Memory B cell (primary cell): ENCODE results near the gene RAPGEF5.

Experiments
- ATAC-seq: fragments of 150-1000 bp; cut with Tn5 transposase; 2 replicates; pipeline ENCODE4 v1.10.0; 2021; ENCODE audit warnings: low read depth, mild to moderate bottlenecking, moderate library complexity
- DNase-seq, 2 donors: peaks; one replicate each; pipeline ENCODE4 v3.0.0; 2022; ENCODE audit warnings: low spot score in 2 of 2
- H3K27ac Mint-ChIP-seq: one replicate; pipeline ENCODE4 v1.8.0; 2022; ENCODE audit warnings: mild to moderate bottlenecking, moderate library complexity, mixed read lengths
- H3K27me3 Mint-ChIP-seq: one replicate; pipeline ENCODE4 v1.8.0; 2022; ENCODE audit warnings: mixed read lengths
- H3K36me3 Mint-ChIP-seq: one replicate; pipeline ENCODE4 v1.8.0; 2022; ENCODE audit warnings: mild to moderate bottlenecking, mixed read lengths
- H3K4me1 Mint-ChIP-seq: one replicate; pipeline ENCODE4 v1.8.0; 2022; ENCODE audit warnings: mixed read lengths
- H3K4me3 Mint-ChIP-seq: one replicate; pipeline ENCODE4 v1.8.0; 2022; ENCODE audit warnings: mild to moderate bottlenecking, moderate library complexity, mixed read lengths
- H3K9me3 Mint-ChIP-seq: one replicate; pipeline ENCODE4 v1.8.0; 2022; ENCODE audit warnings: mixed read lengths

RAPGEF5 gene

GRCh38 chr7:22216309-22216708 is 140.6 kb downstream of the RAPGEF5 start:
- DNase-seq, result no peak
- H3K4me3 Mint-ChIP-seq, result no peak overlapping the region
- H3K27ac Mint-ChIP-seq, result no peak overlapping the region
- no peaks in the 10 kb centered on the region for H3K36me3 Mint-ChIP-seq
- peaks cover 11% of the 10 kb centered on the region for H3K27me3 Mint-ChIP-seq
- H3K9me3 Mint-ChIP-seq, result no peaks in the 10 kb centered on the region
- no peaks in the 10 kb centered on the region for H3K4me1 Mint-ChIP-seq
- no peak for ATAC-seq

GRCh38 chr7:22214000-22214399 is 143.0 kb downstream of the RAPGEF5 start:
- H3K27me3 Mint-ChIP-seq, result peaks cover 11% of the 10 kb centered on the region
- H3K4me3 Mint-ChIP-seq, result no peak overlapping the region
- no peak overlapping the region for H3K27ac Mint-ChIP-seq
- H3K4me1 Mint-ChIP-seq, result peaks cover 5% of the 10 kb centered on the region
- DNase-seq, result no peak
- no peaks in the 10 kb centered on the region for H3K36me3 Mint-ChIP-seq
- ATAC-seq, result no peak
- H3K9me3 Mint-ChIP-seq, result no peaks in the 10 kb centered on the region

- no peak overlapping the region for H3K4me3 Mint-ChIP-seq
- H3K36me3 Mint-ChIP-seq, result no peaks in the 10 kb centered on the region
- H3K27me3 Mint-ChIP-seq, result peaks cover 11% of the 10 kb centered on the region
- H3K9me3 Mint-ChIP-seq, result no peaks in the 10 kb centered on the region
- no peak overlapping the region for H3K27ac Mint-ChIP-seq
- H3K4me1 Mint-ChIP-seq, result peaks cover 13% of the 10 kb centered on the region
- DNase-seq, result no peak
- no peak for ATAC-seq
Observed at GRCh38 chr7:22213081-22213480, 143.9 kb downstream of the RAPGEF5 start.

- Mint-ChIP-seq H3K36me3 (no peaks in the 10 kb centered on the region), H3K4me3 (no peak overlapping the region), H3K9me3 (no peaks in the 10 kb centered on the region), H3K4me1 (peaks cover 13% of the 10 kb centered on the region), H3K27ac (no peak overlapping the region), H3K27me3 (peaks cover 8% of the 10 kb centered on the region)
- ATAC-seq (no peak), DNase-seq (no peak)
Observed at GRCh38 chr7:22210967-22211366, 146.0 kb downstream of the RAPGEF5 start.

GRCh38 chr7:22210355-22210754 is 146.6 kb downstream of the RAPGEF5 start:
- Mint-ChIP-seq H3K27ac (no peak overlapping the region), H3K9me3 (no peaks in the 10 kb centered on the region)

GRCh38 chr7:22208799-22209198 is 148.2 kb downstream of the RAPGEF5 start:
- Mint-ChIP-seq H3K27ac (no peak overlapping the region), H3K4me1 (peaks cover 13% of the 10 kb centered on the region), H3K4me3 (no peak overlapping the region), H3K36me3 (no peaks in the 10 kb centered on the region), H3K9me3 (no peaks in the 10 kb centered on the region), H3K27me3 (peaks cover 5% of the 10 kb centered on the region)
- ATAC-seq (no peak), DNase-seq (no peak)

More at GRCh38 chr7:22210355-22210754, 146.6 kb downstream of the RAPGEF5 start:
- Mint-ChIP-seq H3K4me1 (peaks cover 13% of the 10 kb centered on the region), H3K36me3 (no peaks in the 10 kb centered on the region), H3K27me3 (peaks cover 5% of the 10 kb centered on the region), H3K4me3 (no peak overlapping the region)
- no peak for ATAC-seq
- no peak for DNase-seq

GRCh38 chr7:22207724-22208225 is 149.2 kb downstream of the RAPGEF5 start:
- peaks cover 13% of the 10 kb centered on the region for H3K4me1 Mint-ChIP-seq
- no peaks in the 10 kb centered on the region for H3K36me3 Mint-ChIP-seq
- DNase-seq (no peak), ATAC-seq (no peak)
- H3K9me3 Mint-ChIP-seq, result no peaks in the 10 kb centered on the region
- H3K4me3 Mint-ChIP-seq, result no peak overlapping the region
- H3K27ac Mint-ChIP-seq, result no peak overlapping the region
- H3K27me3 Mint-ChIP-seq, result peaks cover 5% of the 10 kb centered on the region

GRCh38 chr7:22205631-22206030 is 151.3 kb downstream of the RAPGEF5 start:
- Mint-ChIP-seq H3K27me3 (peaks cover 3% of the 10 kb centered on the region), H3K27ac (no peak overlapping the region), H3K4me1 (peaks cover 13% of the 10 kb centered on the region), H3K9me3 (no peaks in the 10 kb centered on the region), H3K4me3 (no peak overlapping the region), H3K36me3 (no peaks in the 10 kb centered on the region)
- ATAC-seq, result no peak
- DNase-seq, result no peak

GRCh38 chr7:22204312-22204711 is 152.6 kb downstream of the RAPGEF5 start:
- ATAC-seq, result no peak
- Mint-ChIP-seq H3K4me1 (peaks cover 11% of the 10 kb centered on the region), H3K9me3 (no peaks in the 10 kb centered on the region), H3K36me3 (no peaks in the 10 kb centered on the region), H3K27ac (no peak overlapping the region), H3K27me3 (peaks cover 3% of the 10 kb centered on the region), H3K4me3 (no peak overlapping the region)
- no peak for DNase-seq

- Mint-ChIP-seq H3K9me3 (no peaks in the 10 kb centered on the region), H3K4me1 (no peaks in the 10 kb centered on the region), H3K27me3 (peaks cover 6% of the 10 kb centered on the region), H3K4me3 (no peak overlapping the region), H3K36me3 (no peaks in the 10 kb centered on the region), H3K27ac (no peak overlapping the region)
- ATAC-seq (no peak), DNase-seq (no peak)
Observed at GRCh38 chr7:22202141-22202540, 154.8 kb downstream of the RAPGEF5 start.

- Mint-ChIP-seq H3K4me3 (no peak overlapping the region), H3K27me3 (peaks cover 6% of the 10 kb centered on the region), H3K9me3 (no peaks in the 10 kb centered on the region), H3K27ac (no peak overlapping the region), H3K4me1 (no peaks in the 10 kb centered on the region), H3K36me3 (no peaks in the 10 kb centered on the region)
- no peak for ATAC-seq
- no peak for DNase-seq
Observed at GRCh38 chr7:22201186-22201880, 155.6 kb downstream of the RAPGEF5 start.

GRCh38 chr7:22200777-22201176 is 156.2 kb downstream of the RAPGEF5 start:
- DNase-seq, result no peak
- Mint-ChIP-seq H3K4me3 (no peak overlapping the region), H3K36me3 (no peaks in the 10 kb centered on the region), H3K27ac (no peak overlapping the region), H3K27me3 (peaks cover 7% of the 10 kb centered on the region), H3K9me3 (no peaks in the 10 kb centered on the region), H3K4me1 (no peaks in the 10 kb centered on the region)
- no peak for ATAC-seq

- DNase-seq, result no peak
- Mint-ChIP-seq H3K4me1 (no peaks in the 10 kb centered on the region), H3K4me3 (no peak overlapping the region), H3K36me3 (no peaks in the 10 kb centered on the region), H3K27me3 (peaks cover 8% of the 10 kb centered on the region), H3K9me3 (no peaks in the 10 kb centered on the region), H3K27ac (no peak overlapping the region)
- no peak for ATAC-seq
Observed at GRCh38 chr7:22200238-22200637, 156.7 kb downstream of the RAPGEF5 start.

- Mint-ChIP-seq H3K4me3 (no peak overlapping the region), H3K4me1 (no peaks in the 10 kb centered on the region), H3K9me3 (no peaks in the 10 kb centered on the region), H3K27me3 (peaks cover 6% of the 10 kb centered on the region), H3K27ac (no peak overlapping the region), H3K36me3 (no peaks in the 10 kb centered on the region)
- DNase-seq (no peak), ATAC-seq (no peak)
Observed at GRCh38 chr7:22197376-22197775, 159.6 kb downstream of the RAPGEF5 start.

GRCh38 chr7:22196429-22196828 is 160.5 kb downstream of the RAPGEF5 start:
- peaks cover 6% of the 10 kb centered on the region for H3K27me3 Mint-ChIP-seq
- DNase-seq (no peak), ATAC-seq (no peak)
- no peak overlapping the region for H3K4me3 Mint-ChIP-seq
- no peaks in the 10 kb centered on the region for H3K36me3 Mint-ChIP-seq
- no peaks in the 10 kb centered on the region for H3K4me1 Mint-ChIP-seq
- no peaks in the 10 kb centered on the region for H3K9me3 Mint-ChIP-seq
- no peak overlapping the region for H3K27ac Mint-ChIP-seq
